GM21576 (cell line): Measurements from ENCODE around the gene TOPORS.

Source experiments
- ATAC-seq: cut with Tn5 transposase; IDR thresholded peaks from one replicate; pipeline ENCODE4 v1.9.1; 2021; ENCODE audit warnings: mild to moderate bottlenecking, moderate library complexity; ENCODE audit not compliant: unreplicated experiment

Gene TOPORS

GRCh38 chr9:32508728-32509127, 43.7 kb downstream of the TOPORS start:
- no peak for ATAC-seq

- no peak for ATAC-seq
Measured at GRCh38 chr9:32503008-32503407, 49.4 kb downstream of the TOPORS start.

GRCh38 chr9:32502464-32502863, 49.9 kb downstream of the TOPORS start:
- no peak for ATAC-seq

DNA sequence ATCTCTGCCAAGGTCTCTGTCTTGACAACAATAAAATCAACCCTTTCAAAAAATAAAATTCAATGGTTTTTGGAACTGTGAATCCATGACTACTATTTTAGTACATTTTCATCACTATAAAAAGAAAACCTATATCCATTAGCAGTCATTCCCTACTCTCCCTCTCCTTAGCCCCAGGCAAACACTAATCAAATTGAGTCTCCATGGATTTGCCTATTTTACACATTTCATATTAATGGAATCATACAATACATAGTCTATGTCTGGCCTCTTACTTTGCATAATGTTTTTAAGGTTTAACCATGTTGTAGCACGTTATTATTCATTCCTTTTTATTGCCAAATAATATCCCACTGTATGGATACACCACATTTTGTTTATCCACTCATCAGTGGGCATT, 50.5 kb downstream of the TOPORS start:
- ATAC-seq = no peak

GRCh38 chr9:32500768-32501167, 51.6 kb downstream of the TOPORS start:
- ATAC-seq = no peak

DNA sequence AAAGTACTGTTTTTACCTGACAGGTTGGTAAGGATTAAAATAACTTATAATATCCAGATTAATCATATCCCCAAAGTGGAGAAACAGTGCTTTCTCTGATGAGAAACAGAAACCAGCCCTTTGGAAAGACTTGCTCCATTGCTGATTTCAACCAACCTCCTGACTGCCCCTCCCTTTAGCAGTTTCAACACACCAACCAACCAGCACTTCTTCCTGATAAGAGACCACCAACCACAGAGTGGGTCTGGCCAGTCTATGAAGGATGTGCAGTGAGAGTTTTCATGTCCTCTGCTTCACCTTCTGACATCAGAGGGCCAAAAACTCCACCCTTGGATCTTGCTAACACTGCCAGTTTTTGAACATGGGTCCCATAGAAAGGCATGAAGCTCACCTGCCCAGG, 54.5 kb downstream of the TOPORS start:
- no peak for ATAC-seq

- ATAC-seq = no peak
Measured at GRCh38 chr9:32490601-32491000, 61.8 kb downstream of the TOPORS start.
